Measurements from ENCODE around the gene CRAMP1. TPM values are rescaled to one million over a fixed set of nuclear protein-coding genes. Genes with fewer than 3 reads are reported as not detected.

Gene CRAMP1
- total and polyA plus RNA-seq, 2 experiments from 2014 or later = 2.2 to 6.3 TPM

GRCh38 chr16:1656808-1657617, 44.9 kb downstream of the CRAMP1 start:
- TF ChIP-seq EZH2 (IDR thresholded peaks at IDR 0.05; ENCODE audit: insufficient read depth, poor library complexity, severe bottlenecking) = no peak
- no peak for TF ChIP-seq EZH2phosphoT487 (IDR thresholded peaks at IDR 0.05; ENCODE audit: insufficient read depth, low read depth)
- H3K79me2 ChIP-seq (ENCODE audit: insufficient read depth) = no peaks in the 10 kb centered on the region; the same call in 1 of the 2 replicates
- no peaks in the 10 kb centered on the region for H3F3A ChIP-seq (ENCODE audit: insufficient read depth)
- H3K9me2 ChIP-seq (ENCODE audit: insufficient read depth) = no peaks in the 10 kb centered on the region
- H3K9ac ChIP-seq = no peak overlapping the region
- H3K4me1 ChIP-seq (ENCODE audit: insufficient read depth) = no peaks in the 10 kb centered on the region
- 78 to 79% methylated on average over 23 of the region's 24 CpGs for WGBS, 2 experiments (ENCODE audit: low coverage in 1 of 2, low lambda C conversion rate in 2 of 2, missing lambda C conversion rate in 2 of 2)
- no peak overlapping the region for H3K4me2 ChIP-seq (ENCODE audit: unreplicated experiment)
- H3K36me3 ChIP-seq (ENCODE audit: low read depth) = peaks cover 20% of the 10 kb centered on the region; the same call in 1 of the 2 replicates
- H3K4me3 ChIP-seq = no peak overlapping the region
- in situ Hi-C loops (cut with MboI) = no loop called here
- no peaks in the 10 kb centered on the region for H3K9me3 ChIP-seq (ENCODE audit: low read depth)
- no peak overlapping the region for H3K27ac ChIP-seq
- H2AFZ ChIP-seq = no peak overlapping the region
- H4K20me1 ChIP-seq (ENCODE audit: insufficient read depth) = no peaks in the 10 kb centered on the region
- DNase-seq = no peak
- no peaks in the 10 kb centered on the region for H3K27me3 ChIP-seq (replicated peaks; ENCODE audit: insufficient read depth)

GRCh38 chr16:1657841-1658240, 45.7 kb downstream of the CRAMP1 start:
- Histone ChIP-seq H3K36me3 (ENCODE audit: low read depth) (peaks cover 21% of the 10 kb centered on the region), H3K9me3 (ENCODE audit: low read depth) (no peaks in the 10 kb centered on the region), H3F3A (ENCODE audit: insufficient read depth) (no peaks in the 10 kb centered on the region), H2AFZ (no peak overlapping the region), H3K9ac (no peak overlapping the region), H3K27me3 (replicated peaks; ENCODE audit: insufficient read depth) (no peaks in the 10 kb centered on the region), H3K79me2 (ENCODE audit: insufficient read depth) (no peaks in the 10 kb centered on the region), H3K4me1 (ENCODE audit: insufficient read depth) (no peaks in the 10 kb centered on the region), H3K9me2 (ENCODE audit: insufficient read depth) (no peaks in the 10 kb centered on the region), H3K4me3 (no peak overlapping the region), H3K4me2 (ENCODE audit: unreplicated experiment) (no peak overlapping the region), H3K27ac (no peak overlapping the region), H4K20me1 (ENCODE audit: insufficient read depth) (no peaks in the 10 kb centered on the region)
- in situ Hi-C loops (cut with MboI) = no loop called here
- no peak for TF ChIP-seq EZH2 (IDR thresholded peaks at IDR 0.05; ENCODE audit: insufficient read depth, poor library complexity, severe bottlenecking)
- no peak for TF ChIP-seq EZH2phosphoT487 (IDR thresholded peaks at IDR 0.05; ENCODE audit: insufficient read depth, low read depth)
- 94 to 97% methylated on average over 13 of the region's 13 CpGs for WGBS, 2 experiments (ENCODE audit: low coverage in 1 of 2, low lambda C conversion rate in 2 of 2, missing lambda C conversion rate in 2 of 2)
- DNase-seq = no peak

- no peak overlapping the region for H3K9ac ChIP-seq
- no peaks in the 10 kb centered on the region for H3K4me1 ChIP-seq (ENCODE audit: insufficient read depth)
- H3K27ac ChIP-seq = no peak overlapping the region
- no peaks in the 10 kb centered on the region for H3K9me3 ChIP-seq (ENCODE audit: low read depth)
- H3K4me3 ChIP-seq = no peak overlapping the region
- no peak for DNase-seq
- WGBS, 2 experiments (ENCODE audit: low coverage in 1 of 2, low lambda C conversion rate in 2 of 2, missing lambda C conversion rate in 2 of 2) = 91% methylated on average over 5 of the region's 5 CpGs
- no peak overlapping the region for H2AFZ ChIP-seq
- no peaks in the 10 kb centered on the region for H3K79me2 ChIP-seq (ENCODE audit: insufficient read depth)
- in situ Hi-C loops (cut with MboI) = no loop called here
- no peaks in the 10 kb centered on the region for H3K27me3 ChIP-seq (replicated peaks; ENCODE audit: insufficient read depth)
- no peaks in the 10 kb centered on the region for H3F3A ChIP-seq (ENCODE audit: insufficient read depth)
- no peak for TF ChIP-seq EZH2phosphoT487 (IDR thresholded peaks at IDR 0.05; ENCODE audit: insufficient read depth, low read depth)
- no peak for TF ChIP-seq EZH2 (IDR thresholded peaks at IDR 0.05; ENCODE audit: insufficient read depth, poor library complexity, severe bottlenecking)
- no peak overlapping the region for H3K4me2 ChIP-seq (ENCODE audit: unreplicated experiment)
- no peaks in the 10 kb centered on the region for H4K20me1 ChIP-seq (ENCODE audit: insufficient read depth)
- no peaks in the 10 kb centered on the region for H3K9me2 ChIP-seq (ENCODE audit: insufficient read depth)
- peaks cover 32% of the 10 kb centered on the region for H3K36me3 ChIP-seq (ENCODE audit: low read depth)
Measured at GRCh38 chr16:1659031-1659430, 46.9 kb downstream of the CRAMP1 start.

- H3K36me3 ChIP-seq (ENCODE audit: low read depth) = peaks cover 26% of the 10 kb centered on the region
- no peaks in the 10 kb centered on the region for H3K79me2 ChIP-seq (ENCODE audit: insufficient read depth)
- H3F3A ChIP-seq (ENCODE audit: insufficient read depth) = no peaks in the 10 kb centered on the region
- H2AFZ ChIP-seq = no peak overlapping the region
- DNase-seq = no peak
- no peaks in the 10 kb centered on the region for H3K27me3 ChIP-seq (replicated peaks; ENCODE audit: insufficient read depth)
- H3K9me2 ChIP-seq (ENCODE audit: insufficient read depth) = no peaks in the 10 kb centered on the region
- no peaks in the 10 kb centered on the region for H3K9me3 ChIP-seq (ENCODE audit: low read depth)
- H3K9ac ChIP-seq = no peak overlapping the region
- no peaks in the 10 kb centered on the region for H4K20me1 ChIP-seq (ENCODE audit: insufficient read depth)
- no peaks in the 10 kb centered on the region for H3K4me1 ChIP-seq (ENCODE audit: insufficient read depth)
- H3K4me2 ChIP-seq (ENCODE audit: unreplicated experiment) = no peak overlapping the region
- TF ChIP-seq EZH2phosphoT487 (IDR thresholded peaks at IDR 0.05; ENCODE audit: insufficient read depth, low read depth) (no peak), EZH2 (IDR thresholded peaks at IDR 0.05; ENCODE audit: insufficient read depth, poor library complexity, severe bottlenecking) (no peak)
- no peak overlapping the region for H3K27ac ChIP-seq
- 75 to 86% methylated on average over 2 of the region's 2 CpGs for WGBS, 2 experiments (ENCODE audit: low coverage in 1 of 2, low lambda C conversion rate in 2 of 2, missing lambda C conversion rate in 2 of 2)
- in situ Hi-C loops (cut with MboI) = no loop called here
- H3K4me3 ChIP-seq = no peak overlapping the region
Measured at GRCh38 chr16:1661826-1662225, 49.7 kb downstream of the CRAMP1 start.

Data from GM23248 (cell line).